GM19239 (cell line): Measurements from ENCODE around the gene BET1.
A peak's percentile ranks its signal among the peaks of the same experiment; 100 is the strongest.
"Not testable (repeated sequence)": the region's sequence is repeated elsewhere in the genome, so short reads cannot be mapped to it uniquely, and the experiment has no call there.

ENCODE experiments used
- DNase-seq: peaks from one replicate; pipeline ENCODE4 v3.0.0; 2011; ENCODE audit warnings: low spot score; ENCODE audit not compliant: insufficient read length
- FAIRE-seq: peaks from 2 replicates; lab custom pipeline; 2011; peaks lifted over from hg19 to GRCh38; lab: Jason Lieb, UNC

Gene BET1, protein sequence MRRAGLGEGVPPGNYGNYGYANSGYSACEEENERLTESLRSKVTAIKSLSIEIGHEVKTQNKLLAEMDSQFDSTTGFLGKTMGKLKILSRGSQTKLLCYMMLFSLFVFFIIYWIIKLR

GRCh38 chr7:94004024-94004951, at the start of gene BET1:
BET1 (minus strand) TSS chr7:94004355; CDS start chr7:94004216, 139 bp downstream.
- DNase-seq (peak; percentile 84), FAIRE-seq (peak; percentile 99)

GRCh38 chr7:94053532-94053931, 49.4 kb upstream of the BET1 start:
- DNase-seq (no peak), FAIRE-seq (no peak)

DNA sequence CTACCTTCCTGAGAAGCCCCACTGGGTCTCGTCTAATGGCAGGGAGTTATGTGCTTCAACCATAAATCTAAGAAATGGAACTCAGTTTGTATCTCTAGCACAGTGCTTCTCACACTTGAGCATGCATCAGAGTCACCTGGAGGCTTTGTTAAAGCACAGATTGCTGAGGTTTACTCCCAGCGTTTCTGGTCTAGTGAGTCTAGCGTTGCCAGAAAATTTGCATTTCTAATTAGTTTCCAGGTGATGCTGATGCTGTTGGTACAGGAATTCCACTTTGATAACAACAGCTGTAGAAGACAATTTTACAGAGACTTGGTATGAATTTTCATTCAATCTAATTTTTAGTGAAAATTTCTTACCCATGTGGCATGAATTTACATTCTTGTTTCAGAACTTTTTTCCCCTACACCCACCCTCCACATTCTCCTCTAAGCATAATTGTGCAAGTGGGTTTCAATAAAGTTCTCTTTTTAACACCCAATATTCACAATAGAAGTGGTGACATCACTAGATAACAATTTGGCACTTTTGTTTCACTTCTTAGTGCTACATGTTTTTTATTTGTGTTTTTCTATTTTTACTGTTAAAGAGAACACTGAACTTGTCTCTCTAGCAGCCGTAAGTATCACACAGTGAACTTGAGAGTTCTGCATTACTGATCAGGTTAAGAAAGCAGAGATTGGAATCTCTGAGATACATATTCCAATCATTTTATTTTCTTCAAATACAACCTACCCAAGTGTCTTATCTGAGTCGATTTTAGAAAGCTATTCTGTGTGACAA, 48.4 kb upstream of the BET1 start:
- DNase-seq (no peak), FAIRE-seq (peak; percentile 48)

GRCh38 chr7:94050046-94050445, 45.9 kb upstream of the BET1 start:
- DNase-seq (no peak), FAIRE-seq (peak; percentile 75)

- DNase-seq: no peak
- FAIRE-seq: peak; percentile 81
These were observed 45.5 kb upstream of the BET1 start for GRCh38 chr7:94049615-94050014.

DNA sequence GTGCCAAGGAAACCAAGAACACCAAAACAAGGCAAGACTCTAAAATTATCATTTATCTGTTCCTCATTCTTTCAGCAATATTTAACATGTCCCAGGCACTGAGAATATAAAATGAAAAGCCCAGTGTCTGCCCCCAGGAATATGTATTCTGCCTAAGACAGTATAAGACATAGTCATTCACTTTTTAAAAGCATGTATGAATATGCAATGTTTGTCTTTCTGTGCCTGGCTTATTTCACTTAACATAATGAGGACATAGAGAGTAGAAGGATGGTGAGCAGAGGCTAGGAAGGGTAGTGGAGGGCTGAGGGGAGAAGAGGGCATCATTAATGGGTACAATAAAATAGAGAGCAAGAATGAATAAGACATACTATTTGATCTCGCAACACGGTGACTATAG, 44.6 kb upstream of the BET1 start:
- FAIRE-seq (peak; percentile 23), DNase-seq (no peak)

DNA sequence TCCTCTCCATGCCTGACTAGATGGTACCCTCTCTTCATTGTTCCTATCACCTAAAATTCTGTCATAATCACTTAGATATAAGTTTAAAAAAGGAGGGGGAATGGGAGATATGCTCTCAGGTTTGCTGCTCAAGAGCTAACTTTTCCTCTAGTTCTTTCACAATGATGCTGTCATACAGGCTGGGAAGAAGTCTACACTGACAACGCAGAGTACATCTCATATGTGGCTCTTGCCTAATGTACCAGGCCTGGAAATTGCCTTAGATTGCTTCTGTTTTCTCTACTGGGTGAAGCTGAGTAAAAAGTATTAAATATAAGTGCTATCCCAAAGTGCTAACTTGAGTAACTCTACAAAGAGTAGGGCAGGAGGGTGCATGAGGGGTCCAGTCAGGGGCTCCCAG, 43.8 kb upstream of the BET1 start:
- no peak for DNase-seq
- FAIRE-seq: no peak

GRCh38 chr7:94045581-94045980, 41.4 kb upstream of the BET1 start:
- DNase-seq: no peak
- FAIRE-seq: no peak

- FAIRE-seq: no peak
- no peak for DNase-seq
These were observed 40.7 kb upstream of the BET1 start for GRCh38 chr7:94044806-94045205.

- FAIRE-seq (peak; percentile 47), DNase-seq (no peak)
These were observed 39.1 kb upstream of the BET1 start for GRCh38 chr7:94043299-94043698.

GRCh38 chr7:94042381-94042780, 38.2 kb upstream of the BET1 start:
- FAIRE-seq: no peak
- DNase-seq: no peak

- DNase-seq (no peak), FAIRE-seq (no peak)
These were observed 37.4 kb upstream of the BET1 start for GRCh38 chr7:94041529-94041928.

DNA sequence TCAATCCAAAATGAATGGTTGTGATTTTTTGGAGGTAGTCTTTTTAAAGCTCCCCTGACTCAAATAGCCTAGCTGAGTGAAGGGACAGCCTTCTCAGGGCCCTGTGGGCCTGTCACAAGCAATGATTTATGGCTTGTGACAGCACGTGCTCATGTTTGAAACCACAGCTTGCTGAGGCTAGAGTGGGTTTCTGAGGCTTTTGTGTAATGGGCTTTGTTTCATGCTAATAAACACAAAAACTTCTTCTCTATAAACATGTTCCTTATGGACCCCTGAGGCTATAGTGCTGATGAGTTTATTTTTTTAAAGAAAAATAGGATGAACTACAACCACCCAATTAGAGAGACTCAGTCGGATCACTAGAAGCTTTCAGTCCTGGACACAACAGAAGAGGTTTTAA, 36.1 kb upstream of the BET1 start:
- FAIRE-seq: peak; percentile 4
- no peak for DNase-seq

DNA sequence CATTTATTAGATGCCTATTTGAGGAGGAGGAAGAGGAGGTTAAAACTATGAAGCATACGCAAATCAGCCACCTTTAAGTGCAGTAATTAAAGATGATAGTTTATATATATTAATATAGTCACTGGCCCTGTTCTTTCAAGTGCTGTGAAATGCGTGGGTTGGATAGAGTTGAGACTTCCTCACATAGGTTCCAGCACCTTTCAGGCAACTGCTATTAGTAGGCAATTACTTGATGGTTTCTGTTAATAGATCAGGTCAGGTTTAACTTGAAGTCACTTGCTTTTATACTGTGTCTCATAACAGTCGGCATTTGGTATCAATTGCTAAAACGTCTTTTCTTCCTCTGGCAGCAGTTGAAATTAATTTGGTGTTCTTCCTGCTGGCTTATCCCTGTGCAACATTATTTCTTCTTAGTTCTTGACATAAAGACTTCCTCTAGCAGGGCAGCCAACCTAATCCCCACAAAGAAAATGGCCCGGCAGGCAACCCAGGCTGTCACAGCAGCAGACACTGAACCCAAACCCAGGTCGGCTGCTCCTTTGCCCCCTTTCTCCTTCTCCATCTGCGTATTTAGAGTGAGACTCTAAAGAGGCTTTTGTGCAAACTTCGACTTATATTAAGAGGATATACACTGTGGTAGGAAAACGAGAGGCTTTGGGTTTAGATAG, 35.3 kb upstream of the BET1 start:
- no peak for FAIRE-seq
- DNase-seq: no peak

DNA sequence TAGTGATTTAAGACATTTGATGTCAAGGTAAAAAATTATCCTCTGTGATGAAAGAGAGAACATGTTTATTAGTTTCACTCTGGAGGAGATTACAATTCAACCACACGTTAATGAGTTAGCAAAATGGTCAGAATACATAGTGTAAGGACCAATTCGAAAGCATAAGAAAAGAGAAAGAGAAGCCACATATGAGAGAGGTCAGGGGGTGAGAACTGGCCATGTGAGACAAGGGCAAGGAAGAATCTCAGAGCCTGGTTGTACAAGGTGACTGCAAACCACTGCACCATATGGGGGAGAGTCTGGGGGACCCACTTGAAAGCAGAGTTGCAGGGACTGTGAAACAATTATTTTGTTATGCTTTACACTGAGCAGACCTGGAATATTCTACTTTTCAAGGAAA, 27.7 kb upstream of the BET1 start:
- no peak for DNase-seq
- no peak for FAIRE-seq

DNA sequence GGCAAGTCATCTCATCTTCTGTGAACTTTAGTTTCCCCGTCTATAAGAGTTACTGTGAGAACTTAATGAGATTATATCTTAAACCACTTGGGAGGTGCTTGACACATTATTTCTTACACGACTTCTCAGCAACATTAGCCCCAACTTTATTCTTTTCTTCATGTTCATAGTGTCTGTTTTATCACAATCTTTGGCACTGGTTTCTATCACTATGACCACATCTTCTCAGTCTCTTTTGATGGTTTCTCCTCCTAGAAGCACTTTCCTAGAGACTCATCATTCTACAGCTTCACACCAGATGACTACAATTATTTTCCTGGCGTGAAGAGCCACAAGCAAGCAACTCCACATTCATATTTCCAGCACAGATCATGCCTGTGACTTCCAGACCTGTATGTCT, 26.5 kb upstream of the BET1 start:
- DNase-seq (no peak), FAIRE-seq (no peak)

GRCh38 chr7:94029976-94030375, 25.8 kb upstream of the BET1 start:
- DNase-seq (no peak), FAIRE-seq (peak; percentile 8)

GRCh38 chr7:94028768-94029167, 24.6 kb upstream of the BET1 start:
- no peak for FAIRE-seq
- no peak for DNase-seq

DNA sequence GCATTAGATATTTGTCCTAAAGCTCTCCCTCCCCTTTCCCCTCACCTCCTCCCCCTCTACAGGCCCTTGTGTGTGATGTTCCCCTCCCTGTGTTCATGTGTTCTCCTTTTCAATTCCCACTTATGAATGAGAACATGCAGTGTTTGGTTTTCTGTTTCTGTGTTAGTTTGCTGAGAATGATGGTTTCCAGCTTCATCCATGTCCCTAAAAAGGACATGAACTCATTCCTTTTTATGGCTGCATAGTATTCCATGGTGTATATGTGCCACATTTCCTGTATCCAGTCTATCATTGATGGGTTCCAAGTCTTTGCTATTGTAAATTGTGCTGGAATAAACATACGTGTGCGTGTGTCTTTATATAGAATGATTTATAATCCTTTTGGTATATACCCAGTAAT, 22.5 kb upstream of the BET1 start:
- DNase-seq, FAIRE-seq: not testable (repeated sequence)

DNA sequence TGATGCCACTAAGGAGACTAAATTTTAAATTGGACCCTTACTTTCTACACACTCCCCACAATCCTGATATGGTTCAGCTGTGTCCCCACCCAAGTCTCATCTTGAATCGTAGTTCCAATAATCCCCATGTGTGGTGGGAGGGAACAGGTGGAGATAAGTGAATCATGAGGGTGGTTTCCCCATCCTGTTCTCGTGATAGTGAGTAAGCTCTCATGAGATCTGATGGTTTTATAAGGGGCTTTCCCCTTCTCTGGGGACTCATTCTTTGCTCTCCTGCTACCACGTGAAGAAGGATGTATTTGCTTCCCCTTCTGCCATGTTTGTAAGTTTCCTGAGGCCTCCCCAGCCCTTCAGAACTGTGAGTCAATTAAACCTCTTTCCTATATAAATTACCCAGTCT, 18.4 kb upstream of the BET1 start:
- FAIRE-seq (peak; percentile 51), DNase-seq (no peak)
